Neuronal stem cell (in vitro differentiated cells): Measurements from ENCODE around the gene SORCS1.

ENCODE experiments used
- DNase-seq: peaks from one replicate; pipeline ENCODE4 v3.0.0-alpha.2; 2013; ENCODE audit warnings: low spot score
- H2AFZ ChIP-seq: one replicate; pipeline ENCODE4 v1.6.1; 2013; ENCODE audit warnings: mild to moderate bottlenecking, low read length, inconsistent platforms
- H2AK5ac ChIP-seq: 2 replicates; pipeline ENCODE4 v1.6.1; 2013; ENCODE audit warnings: low read depth, mild to moderate bottlenecking, inconsistent platforms, low read length, moderate library complexity, mixed read lengths
- H2BK120ac ChIP-seq: 2 replicates; pipeline ENCODE4 v1.6.1; 2013; ENCODE audit warnings: low read depth, mild to moderate bottlenecking, inconsistent platforms, low read length, moderate library complexity, mixed read lengths
- H2BK12ac ChIP-seq: one replicate; pipeline ENCODE4 v1.6.1; 2013; ENCODE audit warnings: low read length, inconsistent platforms
- H2BK15ac ChIP-seq: 2 replicates; pipeline ENCODE4 v1.6.1; 2013; ENCODE audit warnings: mild to moderate bottlenecking, low read length, inconsistent platforms, mixed read lengths
- H2BK5ac ChIP-seq: one replicate; pipeline ENCODE4 v1.6.1; 2013; ENCODE audit warnings: inconsistent platforms, mild to moderate bottlenecking, low read length, moderate library complexity
- H3K14ac ChIP-seq: one replicate; pipeline ENCODE4 v1.6.1; 2013; ENCODE audit warnings: low read length, inconsistent platforms
- H3K18ac ChIP-seq: 2 replicates; pipeline ENCODE4 v1.6.1; 2013; ENCODE audit warnings: low read length, inconsistent platforms
- H3K23ac ChIP-seq: 2 replicates; pipeline ENCODE4 v1.6.1; 2013; ENCODE audit warnings: low read depth, mild to moderate bottlenecking, mixed read lengths, low read length, inconsistent platforms; ENCODE audit not compliant: poor library complexity
- H3K27ac ChIP-seq: replicated peaks from 3 replicates; pipeline ENCODE4 v1.5.1; 2013; ENCODE audit warnings: low read length, inconsistent platforms
- H3K27me3 ChIP-seq, 3 experiments: 2 replicates each; pipeline ENCODE4 v1.6.1; 2013; ENCODE audit warnings: low read length in 3 of 3, mild to moderate bottlenecking in 2 of 3, inconsistent platforms in 1 of 3, low read depth in 1 of 3, mixed read lengths in 1 of 3, moderate library complexity in 1 of 3; ENCODE audit not compliant: control insufficient read depth in 3 of 3, insufficient read depth in 3 of 3
- H3K36me3 ChIP-seq, 2 donors: replicated peaks in 1 of 2; 2 replicates each; pipeline ENCODE4 v1.6.1; 2013; ENCODE audit warnings: low read length in 2 of 2; ENCODE audit not compliant: control insufficient read depth in 2 of 2, insufficient read depth in 2 of 2
- H3K4ac ChIP-seq: 2 replicates; pipeline ENCODE4 v1.6.1; 2013; ENCODE audit warnings: inconsistent platforms, mild to moderate bottlenecking, low read length, moderate library complexity
- H3K4me1 ChIP-seq, 2 donors: 1 replicate in 1 of 2; 2 replicates in 1 of 2; pipeline ENCODE4 v1.6.1; 2013; ENCODE audit warnings: low read length in 2 of 2, low read depth in 1 of 2; ENCODE audit not compliant: control insufficient read depth in 2 of 2, insufficient read depth in 1 of 2
- H3K4me2 ChIP-seq: one replicate; pipeline ENCODE4 v1.6.1; 2013; ENCODE audit warnings: mild to moderate bottlenecking, low read length, inconsistent platforms; ENCODE audit not compliant: insufficient read depth, poor library complexity, severe bottlenecking
- H3K4me3 ChIP-seq, 2 donors: 2 replicates each; pipeline ENCODE4 v1.5.1; 2013; ENCODE audit warnings: low read length in 2 of 2, mild to moderate bottlenecking in 2 of 2, inconsistent platforms in 1 of 2, moderate library complexity in 1 of 2
- H3K79me1 ChIP-seq: one replicate; pipeline ENCODE4 v1.6.1; 2013; ENCODE audit warnings: low read depth, mild to moderate bottlenecking, inconsistent platforms, low read length, moderate library complexity
- H3K9ac ChIP-seq: one replicate; pipeline ENCODE4 v1.6.1; 2013; ENCODE audit warnings: mild to moderate bottlenecking, low read depth, low read length, inconsistent platforms; ENCODE audit not compliant: poor library complexity
- H3K9me3 ChIP-seq, 2 donors: replicated peaks in 1 of 2; 2 replicates each; pipeline versions ENCODE3 to v1.6.1; 2013; ENCODE audit warnings: low read length in 2 of 2, mild to moderate bottlenecking in 2 of 2, inconsistent platforms in 1 of 2, low read depth in 1 of 2, mixed read lengths in 1 of 2, moderate library complexity in 1 of 2; ENCODE audit not compliant: control insufficient read depth in 2 of 2, insufficient read depth in 1 of 2
- H4K8ac ChIP-seq: one replicate; pipeline ENCODE4 v1.6.1; 2013; ENCODE audit warnings: low read depth, mild to moderate bottlenecking, inconsistent platforms, low read length, moderate library complexity
- H4K91ac ChIP-seq: one replicate; pipeline ENCODE4 v1.6.1; 2013; ENCODE audit warnings: low read length, low read depth, mild to moderate bottlenecking, inconsistent platforms; ENCODE audit not compliant: poor library complexity
- WGBS, 2 donors: extraction: QIAGEN DNeasy Blood & Tissue Kit; methylation state at CpG; one replicate each; pipeline ENCODE4 v1.1.7; 2013; ENCODE audit warnings: missing lambda C conversion rate in 2 of 2, mixed read lengths in 1 of 2; ENCODE audit not compliant: insufficient read length in 2 of 2, insufficient replicate concordance in 1 of 2; ENCODE audit errors: extremely low coverage in 2 of 2; 5-methylcytosine and 5-hydroxymethylcytosine counted together

The SORCS1 gene

GRCh38 chr10:106830471-106830870 lies 334.0 kb downstream of the SORCS1 start:
- no peak for DNase-seq
- Histone ChIP-seq H3K4me2 (no peak overlapping the region), H3K23ac (no peak overlapping the region), H3K27me3 (no peaks in the 10 kb centered on the region), H3K27ac (no peak overlapping the region), H2BK15ac (no peak overlapping the region), H2AK5ac (no peak overlapping the region), H3K9me3 (no peaks in the 10 kb centered on the region), H3K18ac (no peak overlapping the region), H4K91ac (no peak overlapping the region), H3K4ac (no peak overlapping the region), H2BK5ac (no peak overlapping the region), H2BK12ac (no peak overlapping the region), H4K8ac (no peak overlapping the region), H3K9ac (no peak overlapping the region), H3K4me3 (no peak overlapping the region), H3K4me1 (peaks cover 0 to 5% of the 10 kb centered on the region in 2 donors), H3K14ac (no peak overlapping the region), H2AFZ (no peak overlapping the region), H2BK120ac (no peak overlapping the region), H3K79me1 (no peaks in the 10 kb centered on the region), H3K36me3 (no peaks in the 10 kb centered on the region)
- WGBS, 2 donors: no CpG with 5 or more reads among the region's 8 CpGs

DNA sequence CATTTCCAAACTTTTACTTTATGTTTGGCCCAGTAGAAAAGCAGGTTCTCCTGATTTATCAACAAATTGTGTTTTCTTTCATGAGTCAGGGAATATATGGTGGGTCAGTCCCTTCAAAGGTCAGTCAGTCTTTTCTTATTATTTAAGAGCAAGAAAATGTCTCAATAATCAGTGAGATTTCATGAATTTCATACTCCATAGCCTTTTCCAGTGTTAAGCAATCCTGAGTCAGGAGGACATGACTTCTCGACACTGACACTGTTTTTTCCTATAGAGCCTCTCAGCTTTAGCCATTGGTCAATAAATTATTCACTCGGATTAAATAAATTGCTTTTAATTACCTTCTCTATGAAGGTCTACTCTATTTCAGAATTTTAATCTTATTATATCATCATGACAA lies 334.5 kb downstream of the SORCS1 start:
- Histone ChIP-seq H2BK5ac (no peak overlapping the region), H3K18ac (no peak overlapping the region), H3K14ac (no peak overlapping the region), H3K27me3 (no peaks in the 10 kb centered on the region), H4K8ac (no peak overlapping the region), H3K79me1 (no peaks in the 10 kb centered on the region), H3K4ac (no peak overlapping the region), H3K4me2 (no peak overlapping the region), H3K23ac (no peak overlapping the region), H3K9me3 (no peaks in the 10 kb centered on the region), H4K91ac (no peak overlapping the region), H3K27ac (no peak overlapping the region), H2AK5ac (no peak overlapping the region), H3K4me3 (no peak overlapping the region), H2BK120ac (no peak overlapping the region), H3K9ac (no peak overlapping the region), H2BK12ac (no peak overlapping the region), H2BK15ac (no peak overlapping the region), H3K36me3 (no peaks in the 10 kb centered on the region), H2AFZ (no peak overlapping the region), H3K4me1 (peaks cover 0 to 5% of the 10 kb centered on the region in 2 donors)
- WGBS, 2 donors: no CpG with 5 or more reads among the region's 2 CpGs
- no peak for DNase-seq

DNA sequence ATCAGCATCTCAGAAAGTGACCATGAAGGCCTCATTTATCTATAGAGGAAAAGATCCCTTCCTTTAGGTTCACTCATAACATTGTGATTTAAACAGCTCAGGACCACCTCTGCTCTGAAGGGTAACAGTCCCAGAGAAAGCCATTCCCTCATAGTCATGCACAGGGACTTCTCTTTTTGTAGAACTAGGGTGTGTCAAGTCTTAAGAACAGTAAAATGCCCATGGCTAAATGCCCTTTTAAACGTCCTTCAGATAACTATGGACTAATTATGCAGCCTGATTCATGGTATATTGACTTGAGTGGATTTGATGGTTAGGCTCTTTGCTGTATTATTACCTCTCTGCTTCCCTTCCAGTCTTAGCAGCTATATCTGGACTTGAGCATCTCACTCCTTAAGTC lies 337.8 kb downstream of the SORCS1 start:
- H2BK12ac ChIP-seq: no peak overlapping the region
- H3K27ac ChIP-seq: no peak overlapping the region
- peaks cover 0 to 5% of the 10 kb centered on the region in 2 donors for H3K4me1 ChIP-seq
- no peak overlapping the region for H3K23ac ChIP-seq
- no peak overlapping the region for H3K14ac ChIP-seq
- no peak overlapping the region for H3K18ac ChIP-seq
- H3K4ac ChIP-seq: no peak overlapping the region
- no peaks in the 10 kb centered on the region for H3K79me1 ChIP-seq
- H3K4me3 ChIP-seq: no peak overlapping the region
- no peaks in the 10 kb centered on the region for H3K27me3 ChIP-seq
- no peak overlapping the region for H4K8ac ChIP-seq
- no peak overlapping the region for H2BK120ac ChIP-seq
- H2AK5ac ChIP-seq: no peak overlapping the region
- WGBS, 2 donors: no CpG with 5 or more reads among the region's 1 CpG
- no peak for DNase-seq
- H2BK15ac ChIP-seq: no peak overlapping the region
- H4K91ac ChIP-seq: no peak overlapping the region
- no peak overlapping the region for H3K4me2 ChIP-seq
- no peaks in the 10 kb centered on the region for H3K9me3 ChIP-seq
- H2AFZ ChIP-seq: no peak overlapping the region
- H2BK5ac ChIP-seq: no peak overlapping the region
- no peak overlapping the region for H3K9ac ChIP-seq
- H3K36me3 ChIP-seq: no peaks in the 10 kb centered on the region

GRCh38 chr10:106825576-106826364 lies 338.7 kb downstream of the SORCS1 start:
- Histone ChIP-seq H3K23ac (no peak overlapping the region), H3K27ac (no peak overlapping the region), H3K4me1 (peaks cover 0 to 5% of the 10 kb centered on the region in 2 donors), H4K91ac (no peak overlapping the region), H3K79me1 (no peaks in the 10 kb centered on the region), H3K9me3 (no peaks in the 10 kb centered on the region), H3K27me3 (no peaks in the 10 kb centered on the region), H3K14ac (no peak overlapping the region), H2BK5ac (no peak overlapping the region), H3K4ac (no peak overlapping the region), H3K18ac (peak overlapping the region; percentile 77), H3K9ac (no peak overlapping the region), H3K36me3 (no peaks in the 10 kb centered on the region), H2BK120ac (no peak overlapping the region), H2BK15ac (no peak overlapping the region), H2AK5ac (no peak overlapping the region), H2BK12ac (no peak overlapping the region), H3K4me3 (no peak overlapping the region), H3K4me2 (no peak overlapping the region), H4K8ac (no peak overlapping the region), H2AFZ (no peak overlapping the region)
- WGBS, 2 donors: no CpG with 5 or more reads among the region's 10 CpGs
- no peak for DNase-seq
